HG02981 (cell line): ENCODE measurements around the gene ASF1A.
"Not testable (repeated sequence)": the region's sequence is repeated elsewhere in the genome, so short reads cannot be mapped to it uniquely, and the experiment has no call there.

Source experiments
- ATAC-seq: cut with Tn5 transposase; IDR thresholded peaks from one replicate; pipeline ENCODE4 v1.9.1; 2021; ENCODE audit warnings: mild to moderate bottlenecking, moderate library complexity; ENCODE audit not compliant: unreplicated experiment

Gene ASF1A

GRCh38 chr6:118893807-118894424 lies at the start of gene ASF1A:
TSS of gene ASF1A (plus strand) at chr6:118894152. CDS start at chr6:118894414, 262 bp downstream.
- peak; percentile 61 for ATAC-seq

GRCh38 chr6:118844915-118845314 lies 49.0 kb upstream of the ASF1A start:
- no peak for ATAC-seq

- no peak for ATAC-seq
These were observed 40.5 kb upstream of the ASF1A start for GRCh38 chr6:118853408-118853807.

GRCh38 chr6:118856301-118856700 lies 37.7 kb upstream of the ASF1A start:
- no peak for ATAC-seq

GRCh38 chr6:118859517-118860064 lies 34.4 kb upstream of the ASF1A start:
- ATAC-seq: no peak

- no peak for ATAC-seq
These were observed 33.6 kb upstream of the ASF1A start for GRCh38 chr6:118860363-118860762.

GRCh38 chr6:118860880-118861279 lies 33.1 kb upstream of the ASF1A start:
- no peak for ATAC-seq

GRCh38 chr6:118862443-118862842 lies 31.5 kb upstream of the ASF1A start:
- no peak for ATAC-seq

GRCh38 chr6:118864341-118865099 lies 29.4 kb upstream of the ASF1A start:
- no peak for ATAC-seq

- no peak for ATAC-seq
These were observed 28.9 kb upstream of the ASF1A start for GRCh38 chr6:118865100-118865391.

- ATAC-seq: no peak
These were observed 26.8 kb upstream of the ASF1A start for GRCh38 chr6:118867181-118867580.

GRCh38 chr6:118868901-118869300 lies 25.1 kb upstream of the ASF1A start:
- ATAC-seq: not testable (repeated sequence)

GRCh38 chr6:118869350-118869749 lies 24.6 kb upstream of the ASF1A start:
- no peak for ATAC-seq

- no peak for ATAC-seq
These were observed 23.9 kb upstream of the ASF1A start for GRCh38 chr6:118869894-118870589.

GRCh38 chr6:118871331-118871730 lies 22.6 kb upstream of the ASF1A start:
- no peak for ATAC-seq

- no peak for ATAC-seq
These were observed 21.6 kb upstream of the ASF1A start for GRCh38 chr6:118872318-118872717.

GRCh38 chr6:118872726-118873125 lies 21.2 kb upstream of the ASF1A start:
- ATAC-seq: no peak

- ATAC-seq: no peak
These were observed 20.7 kb upstream of the ASF1A start for GRCh38 chr6:118873239-118873638.

GRCh38 chr6:118875672-118876071 lies 18.3 kb upstream of the ASF1A start:
- no peak for ATAC-seq

GRCh38 chr6:118876198-118876597 lies 17.8 kb upstream of the ASF1A start:
- ATAC-seq: no peak

GRCh38 chr6:118876814-118877213 lies 17.1 kb upstream of the ASF1A start:
- ATAC-seq: no peak

- ATAC-seq: no peak
These were observed 16.1 kb upstream of the ASF1A start for GRCh38 chr6:118877806-118878205.
